ENCODE data around the gene VAV1.

The VAV1 gene

GRCh38 chr19:6787393-6787792, 14.9 kb downstream of the VAV1 start:
- no peak for DNase-seq
- H3K4me1 ChIP-seq (ENCODE audit: control insufficient read depth, insufficient read depth, low read depth, low read length): no peaks in the 10 kb centered on the region
- no peak overlapping the region for H3K14ac ChIP-seq (ENCODE audit: low read length in 2 of 2)
- H2AK5ac ChIP-seq (ENCODE audit: low read length, severe bottlenecking): no peak overlapping the region
- H3K4ac ChIP-seq (ENCODE audit: low read depth in 1 of 2, low read length in 2 of 2): no peak overlapping the region
- no peak overlapping the region for H2BK12ac ChIP-seq (ENCODE audit: low read length in 2 of 2)
- no peak overlapping the region for H3K18ac ChIP-seq (ENCODE audit: low read depth in 1 of 2, low read length in 2 of 2)
- H2AFZ ChIP-seq (ENCODE audit: low read depth, low read length): no peak overlapping the region
- H3K27ac ChIP-seq (ENCODE audit: low read length, poor library complexity, severe bottlenecking): no peak overlapping the region
- no peak overlapping the region for H2BK5ac ChIP-seq (ENCODE audit: low read depth, low read length, poor library complexity, severe bottlenecking)
- H4K91ac ChIP-seq (ENCODE audit: low read length): no peak overlapping the region
- H2BK120ac ChIP-seq (ENCODE audit: low read depth, low read length): no peak overlapping the region
- 67% methylated on average over 2 of the region's 4 CpGs for WGBS
- H3K79me1 ChIP-seq (replicated peaks; ENCODE audit: low read length, poor library complexity, severe bottlenecking): no peaks in the 10 kb centered on the region
- no peak overlapping the region for H3K4me3 ChIP-seq (ENCODE audit: insufficient read depth in 1 of 2, low read depth in 1 of 2, low read length in 2 of 2)
- H2BK15ac ChIP-seq (ENCODE audit: low read depth, poor library complexity, severe bottlenecking): no peak overlapping the region
- no peak overlapping the region for H3K23ac ChIP-seq (ENCODE audit: low read length in 2 of 2)
- no peaks in the 10 kb centered on the region for H3K36me3 ChIP-seq (ENCODE audit: control insufficient read depth in 1 of 2, insufficient read depth in 2 of 2, low read depth in 1 of 2, low read length in 2 of 2)
- H4K8ac ChIP-seq (ENCODE audit: low read length): no peak overlapping the region
- H3K27me3 ChIP-seq (ENCODE audit: control insufficient read depth in 1 of 2, insufficient read depth in 1 of 2, low read length in 2 of 2): peaks cover 0 to 15% of the 10 kb centered on the region in 2 experiments
- H3K4me2 ChIP-seq (ENCODE audit: low read length, poor library complexity, severe bottlenecking): no peak overlapping the region
- no peak overlapping the region for H3K9ac ChIP-seq (ENCODE audit: low read length)
- no peaks in the 10 kb centered on the region for H3K9me3 ChIP-seq (ENCODE audit: control insufficient read depth, low read length)

DNA sequence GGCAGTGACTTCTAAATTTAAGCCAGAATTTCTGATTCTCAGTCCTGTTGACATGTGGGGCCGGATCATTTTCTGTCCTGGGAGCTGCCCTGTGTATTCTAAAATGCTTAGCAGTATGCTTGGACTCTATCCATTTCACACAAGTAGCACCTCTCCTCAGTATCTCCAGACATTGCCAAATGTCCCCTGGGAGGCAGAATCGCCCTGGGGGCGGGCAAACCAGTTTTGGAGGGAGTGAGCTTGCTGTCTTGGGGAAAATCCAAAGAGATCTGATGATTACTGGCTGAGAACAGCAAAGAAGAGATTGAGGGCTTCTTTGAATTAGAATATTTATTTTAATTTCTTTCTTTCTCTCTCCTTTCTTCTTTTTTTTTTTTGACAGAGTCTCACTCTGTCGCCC, 16.4 kb downstream of the VAV1 start:
- Histone ChIP-seq H3K79me1 (replicated peaks; ENCODE audit: low read length, poor library complexity, severe bottlenecking) (no peaks in the 10 kb centered on the region), H3K4me1 (ENCODE audit: control insufficient read depth, insufficient read depth, low read depth, low read length) (no peaks in the 10 kb centered on the region), H4K8ac (ENCODE audit: low read length) (no peak overlapping the region), H3K9ac (ENCODE audit: low read length) (no peak overlapping the region), H4K91ac (ENCODE audit: low read length) (no peak overlapping the region), H3K4ac (ENCODE audit: low read depth in 1 of 2, low read length in 2 of 2) (no peak overlapping the region), H3K23ac (ENCODE audit: low read length in 2 of 2) (no peak overlapping the region), H3K4me3 (ENCODE audit: insufficient read depth in 1 of 2, low read depth in 1 of 2, low read length in 2 of 2) (no peak overlapping the region), H2BK12ac (ENCODE audit: low read length in 2 of 2) (no peak overlapping the region), H3K36me3 (ENCODE audit: control insufficient read depth in 1 of 2, insufficient read depth in 2 of 2, low read depth in 1 of 2, low read length in 2 of 2) (no peaks in the 10 kb centered on the region), H2BK5ac (ENCODE audit: low read depth, low read length, poor library complexity, severe bottlenecking) (no peak overlapping the region), H3K9me3 (ENCODE audit: control insufficient read depth, low read length) (no peaks in the 10 kb centered on the region), H2BK15ac (ENCODE audit: low read depth, poor library complexity, severe bottlenecking) (no peak overlapping the region), H3K4me2 (ENCODE audit: low read length, poor library complexity, severe bottlenecking) (no peak overlapping the region), H2AFZ (ENCODE audit: low read depth, low read length) (no peak overlapping the region), H3K14ac (ENCODE audit: low read length in 2 of 2) (no peak overlapping the region), H3K27me3 (ENCODE audit: control insufficient read depth in 1 of 2, insufficient read depth in 1 of 2, low read length in 2 of 2) (peaks cover 0 to 15% of the 10 kb centered on the region in 2 experiments), H2AK5ac (ENCODE audit: low read length, severe bottlenecking) (no peak overlapping the region), H3K18ac (ENCODE audit: low read depth in 1 of 2, low read length in 2 of 2) (no peak overlapping the region), H2BK120ac (ENCODE audit: low read depth, low read length) (no peak overlapping the region), H3K27ac (ENCODE audit: low read length, poor library complexity, severe bottlenecking) (no peak overlapping the region)
- WGBS: 67% methylated on average over 4 of the region's 4 CpGs
- no peak for DNase-seq

DNA sequence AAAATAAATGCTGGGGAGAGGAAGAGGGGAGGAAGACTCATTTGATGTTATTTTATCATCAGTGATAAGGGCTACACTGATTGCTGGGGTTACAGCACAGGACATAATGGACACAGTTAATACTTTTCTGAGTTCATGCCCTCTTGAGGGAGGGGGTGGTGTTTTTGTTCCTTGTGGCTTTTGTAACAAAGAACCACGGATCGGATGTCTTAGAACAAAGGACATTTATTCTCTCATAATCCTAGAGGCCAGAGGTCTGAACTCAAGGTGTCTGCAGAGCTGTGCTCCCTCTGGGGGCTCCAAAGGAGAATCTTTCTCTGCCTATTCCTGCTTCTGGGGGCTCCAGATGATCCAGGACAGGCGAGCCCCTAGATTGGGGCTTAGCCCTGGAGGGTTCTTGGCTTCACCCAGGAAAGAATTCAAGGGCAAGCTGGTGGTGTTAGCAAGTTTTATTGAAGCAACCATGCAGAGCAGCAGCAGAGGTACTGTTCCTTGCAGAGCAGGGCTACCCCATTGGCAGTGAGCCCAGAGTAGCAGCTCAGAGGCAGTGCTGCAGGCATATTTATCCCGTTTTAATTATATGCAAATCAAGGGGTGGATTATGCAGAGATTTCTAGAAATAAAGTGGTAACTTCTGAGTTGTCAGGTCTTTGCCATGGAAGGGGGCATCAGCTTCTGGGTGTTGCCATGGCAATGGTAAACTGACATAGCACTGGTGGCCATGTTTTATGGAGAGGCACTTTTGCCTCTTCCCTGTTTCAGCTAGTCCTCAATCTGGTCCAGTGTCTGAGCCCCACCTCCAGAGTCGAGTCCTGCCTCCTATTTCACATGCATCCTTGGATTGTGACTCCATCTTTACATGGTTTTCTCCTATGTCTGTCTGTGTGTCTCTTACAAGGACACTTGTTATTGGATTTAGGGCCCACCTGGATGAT, 18.0 kb downstream of the VAV1 start:
- no peak overlapping the region for H3K14ac ChIP-seq (ENCODE audit: low read length in 2 of 2)
- no peak overlapping the region for H2BK120ac ChIP-seq (ENCODE audit: low read depth, low read length)
- no peak overlapping the region for H3K18ac ChIP-seq (ENCODE audit: low read depth in 1 of 2, low read length in 2 of 2)
- DNase-seq: no peak
- H2BK5ac ChIP-seq (ENCODE audit: low read depth, low read length, poor library complexity, severe bottlenecking): no peak overlapping the region
- H3K4ac ChIP-seq (ENCODE audit: low read depth in 1 of 2, low read length in 2 of 2): no peak overlapping the region
- H2AK5ac ChIP-seq (ENCODE audit: low read length, severe bottlenecking): no peak overlapping the region
- 40% methylated on average over 5 of the region's 5 CpGs for WGBS
- no peaks in the 10 kb centered on the region for H3K4me1 ChIP-seq (ENCODE audit: control insufficient read depth, insufficient read depth, low read depth, low read length)
- H3K4me3 ChIP-seq (ENCODE audit: insufficient read depth in 1 of 2, low read depth in 1 of 2, low read length in 2 of 2): no peak overlapping the region
- H3K4me2 ChIP-seq (ENCODE audit: low read length, poor library complexity, severe bottlenecking): no peak overlapping the region
- peaks cover 4% of the 10 kb centered on the region for H3K9me3 ChIP-seq (ENCODE audit: control insufficient read depth, low read length)
- H3K27ac ChIP-seq (ENCODE audit: low read length, poor library complexity, severe bottlenecking): no peak overlapping the region
- H4K8ac ChIP-seq (ENCODE audit: low read length): no peak overlapping the region
- no peak overlapping the region for H3K23ac ChIP-seq (ENCODE audit: low read length in 2 of 2)
- no peak overlapping the region for H2BK12ac ChIP-seq (ENCODE audit: low read length in 2 of 2)
- H3K9ac ChIP-seq (ENCODE audit: low read length): no peak overlapping the region
- no peaks in the 10 kb centered on the region for H3K36me3 ChIP-seq (ENCODE audit: control insufficient read depth in 1 of 2, insufficient read depth in 2 of 2, low read depth in 1 of 2, low read length in 2 of 2)
- H3K27me3 ChIP-seq (ENCODE audit: control insufficient read depth in 1 of 2, insufficient read depth in 1 of 2, low read length in 2 of 2): peaks cover 0 to 12% of the 10 kb centered on the region in 2 experiments
- H2AFZ ChIP-seq (ENCODE audit: low read depth, low read length): no peak overlapping the region
- no peaks in the 10 kb centered on the region for H3K79me1 ChIP-seq (replicated peaks; ENCODE audit: low read length, poor library complexity, severe bottlenecking)
- H4K91ac ChIP-seq (ENCODE audit: low read length): no peak overlapping the region
- H2BK15ac ChIP-seq (ENCODE audit: low read depth, poor library complexity, severe bottlenecking): no peak overlapping the region

- H3K4me1 ChIP-seq (ENCODE audit: control insufficient read depth, insufficient read depth, low read depth, low read length): no peaks in the 10 kb centered on the region
- H2BK120ac ChIP-seq (ENCODE audit: low read depth, low read length): no peak overlapping the region
- no peak overlapping the region for H2BK5ac ChIP-seq (ENCODE audit: low read depth, low read length, poor library complexity, severe bottlenecking)
- H3K36me3 ChIP-seq (ENCODE audit: control insufficient read depth in 1 of 2, insufficient read depth in 2 of 2, low read depth in 1 of 2, low read length in 2 of 2): no peaks in the 10 kb centered on the region
- peaks cover 0 to 12% of the 10 kb centered on the region in 2 experiments for H3K27me3 ChIP-seq (ENCODE audit: control insufficient read depth in 1 of 2, insufficient read depth in 1 of 2, low read length in 2 of 2)
- H3K18ac ChIP-seq (ENCODE audit: low read depth in 1 of 2, low read length in 2 of 2): no peak overlapping the region
- no peak overlapping the region for H4K91ac ChIP-seq (ENCODE audit: low read length)
- H3K4me3 ChIP-seq (ENCODE audit: insufficient read depth in 1 of 2, low read depth in 1 of 2, low read length in 2 of 2): no peak overlapping the region
- H3K79me1 ChIP-seq (replicated peaks; ENCODE audit: low read length, poor library complexity, severe bottlenecking): no peaks in the 10 kb centered on the region
- no peak overlapping the region for H3K9ac ChIP-seq (ENCODE audit: low read length)
- WGBS: 29% methylated on average over 6 of the region's 6 CpGs
- no peak overlapping the region for H2BK12ac ChIP-seq (ENCODE audit: low read length in 2 of 2)
- H2BK15ac ChIP-seq (ENCODE audit: low read depth, poor library complexity, severe bottlenecking): no peak overlapping the region
- H3K23ac ChIP-seq (ENCODE audit: low read length in 2 of 2): no peak overlapping the region
- H3K4me2 ChIP-seq (ENCODE audit: low read length, poor library complexity, severe bottlenecking): no peak overlapping the region
- H3K14ac ChIP-seq (ENCODE audit: low read length in 2 of 2): no peak overlapping the region
- no peak overlapping the region for H2AFZ ChIP-seq (ENCODE audit: low read depth, low read length)
- no peak for DNase-seq
- no peak overlapping the region for H2AK5ac ChIP-seq (ENCODE audit: low read length, severe bottlenecking)
- peaks cover 4% of the 10 kb centered on the region for H3K9me3 ChIP-seq (ENCODE audit: control insufficient read depth, low read length)
- H3K4ac ChIP-seq (ENCODE audit: low read depth in 1 of 2, low read length in 2 of 2): no peak overlapping the region
- H4K8ac ChIP-seq (ENCODE audit: low read length): no peak overlapping the region
- H3K27ac ChIP-seq (ENCODE audit: low read length, poor library complexity, severe bottlenecking): no peak overlapping the region
Measured at GRCh38 chr19:6791237-6791636, 18.7 kb downstream of the VAV1 start.
